ENCODE results near the gene ZBTB8B.

- TF ChIP-seq POLR2AphosphoS5 (IDR thresholded peaks at IDR 0.05) (no peak), CTCF (IDR thresholded peaks at IDR 0.05; ENCODE audit: poor library complexity, severe bottlenecking) (no peak), TAF1 (IDR thresholded peaks at IDR 0.05; ENCODE audit: low read depth) (no peak), MXI1 (conservative IDR thresholded peaks at IDR 0.05; ENCODE audit: poor library complexity, severe bottlenecking) (no peak), EZH2 (IDR thresholded peaks at IDR 0.05; ENCODE audit: borderline replicate concordance, insufficient read depth, low read length, poor library complexity, severe bottlenecking) (no peak), REST (IDR thresholded peaks at IDR 0.05; ENCODE audit: borderline replicate concordance) (no peak)
Observed at GRCh38 chr1:32471695-32472362, 7.0 kb downstream of the ZBTB8B start.

All from neural cell (in vitro differentiated cells).